Mesendoderm (in vitro differentiated cells): ENCODE results near the gene THSD7B.

Experiments used
- DNase-seq: peaks from one replicate; pipeline ENCODE4 v3.0.0; 2013
- H2AK5ac ChIP-seq: 2 replicates; pipeline ENCODE4 v1.6.1; 2013; ENCODE audit warnings: low read length, inconsistent platforms
- H2BK120ac ChIP-seq: 2 replicates; pipeline ENCODE4 v1.6.1; 2013; ENCODE audit warnings: low read depth, mild to moderate bottlenecking, low read length, moderate library complexity, mixed read lengths
- H2BK15ac ChIP-seq: replicated peaks from 2 replicates; pipeline ENCODE4 v1.6.1; 2013; ENCODE audit warnings: low read depth, mild to moderate bottlenecking, moderate library complexity
- H2BK5ac ChIP-seq: 2 replicates; pipeline ENCODE4 v1.6.1; 2013; ENCODE audit warnings: low read length, inconsistent platforms
- H3K18ac ChIP-seq: 2 replicates; pipeline ENCODE4 v1.6.1; 2013; ENCODE audit warnings: mild to moderate bottlenecking, low read length, mixed read lengths
- H3K23ac ChIP-seq: one replicate; pipeline ENCODE4 v1.6.1; 2013; ENCODE audit warnings: low read length
- H3K27ac ChIP-seq: 2 replicates; pipeline ENCODE4 v1.5.1; 2013; ENCODE audit warnings: low read depth, mild to moderate bottlenecking, inconsistent platforms, low read length, moderate library complexity
- H3K27me3 ChIP-seq: 2 replicates; pipeline ENCODE4 v1.6.1; 2013; ENCODE audit warnings: low read length, control low read depth, mild to moderate bottlenecking, inconsistent platforms; ENCODE audit not compliant: insufficient read depth, poor library complexity
- H3K36me3 ChIP-seq: 2 replicates; pipeline ENCODE4 v1.6.1; 2013; ENCODE audit warnings: low read length, inconsistent platforms; ENCODE audit not compliant: control insufficient read depth, insufficient read depth
- H3K4ac ChIP-seq: one replicate; pipeline ENCODE4 v1.6.1; 2013; ENCODE audit warnings: low read depth, mild to moderate bottlenecking, low read length, moderate library complexity
- H3K4me1 ChIP-seq: 2 replicates; pipeline ENCODE4 v1.6.1; 2013; ENCODE audit warnings: low read depth, low read length, inconsistent platforms; ENCODE audit not compliant: control insufficient read depth
- H3K4me2 ChIP-seq: 2 replicates; pipeline ENCODE4 v1.6.1; 2013; ENCODE audit warnings: low read length
- H3K4me3 ChIP-seq: 2 replicates; pipeline ENCODE4 v1.5.1; 2013; ENCODE audit warnings: mild to moderate bottlenecking, low read length
- H3K56ac ChIP-seq: one replicate; pipeline ENCODE4 v1.6.1; 2013; ENCODE audit warnings: low read length
- H3K79me1 ChIP-seq: 2 replicates; pipeline ENCODE4 v1.6.1; 2013; ENCODE audit warnings: low read length, inconsistent platforms
- H3K79me2 ChIP-seq: 2 replicates; pipeline ENCODE4 v1.6.1; 2013; ENCODE audit warnings: mild to moderate bottlenecking, low read length; ENCODE audit not compliant: control insufficient read depth, insufficient read depth
- H3K9ac ChIP-seq: 2 replicates; pipeline ENCODE4 v1.6.1; 2013; ENCODE audit warnings: low read length, inconsistent platforms
- H4K5ac ChIP-seq: one replicate; pipeline ENCODE4 v1.6.1; 2013; ENCODE audit warnings: low read length
- H4K8ac ChIP-seq: one replicate; pipeline ENCODE4 v1.6.1; 2013; ENCODE audit warnings: low read depth, mild to moderate bottlenecking, control low read depth, low read length, moderate library complexity
- WGBS: extraction: QIAGEN DNeasy Blood & Tissue Kit; methylation state at CpG from one replicate; pipeline ENCODE4 v1.1.7; 2013; ENCODE audit warnings: low lambda C conversion rate, missing lambda C conversion rate; ENCODE audit not compliant: insufficient coverage; ENCODE audit errors: extremely low coverage; 5-methylcytosine and 5-hydroxymethylcytosine counted together

Gene THSD7B

GRCh38 chr2:137228566-137228965 lies 463.2 kb downstream of the THSD7B start:
- Histone ChIP-seq H3K4ac (no peak overlapping the region), H2BK5ac (no peak overlapping the region), H2BK15ac (no peak overlapping the region), H3K79me1 (no peaks in the 10 kb centered on the region), H3K4me2 (no peak overlapping the region), H3K36me3 (no peaks in the 10 kb centered on the region), H3K27ac (no peak overlapping the region), H3K9ac (no peak overlapping the region), H3K18ac (no peak overlapping the region), H3K27me3 (no peaks in the 10 kb centered on the region), H3K23ac (no peak overlapping the region), H3K4me1 (no peaks in the 10 kb centered on the region), H3K4me3 (no peak overlapping the region), H4K8ac (no peak overlapping the region), H2BK120ac (no peak overlapping the region), H4K5ac (no peak overlapping the region), H3K79me2 (no peaks in the 10 kb centered on the region), H2AK5ac (no peak overlapping the region), H3K56ac (no peak overlapping the region)
- WGBS: no CpG with 5 or more reads among the region's 4 CpGs
- no peak for DNase-seq

GRCh38 chr2:137229834-137230233 lies 464.5 kb downstream of the THSD7B start:
- no peak overlapping the region for H3K4me2 ChIP-seq
- no peak overlapping the region for H2BK15ac ChIP-seq
- no peak overlapping the region for H3K27ac ChIP-seq
- H3K79me1 ChIP-seq: no peaks in the 10 kb centered on the region
- H3K23ac ChIP-seq: no peak overlapping the region
- H2AK5ac ChIP-seq: no peak overlapping the region
- H4K5ac ChIP-seq: no peak overlapping the region
- no CpG with 5 or more reads among the region's 5 CpGs for WGBS
- no peak overlapping the region for H3K4ac ChIP-seq
- no peak overlapping the region for H3K4me3 ChIP-seq
- no peak overlapping the region for H4K8ac ChIP-seq
- H3K9ac ChIP-seq: no peak overlapping the region
- H2BK120ac ChIP-seq: no peak overlapping the region
- no peaks in the 10 kb centered on the region for H3K4me1 ChIP-seq
- no peak overlapping the region for H3K18ac ChIP-seq
- no peaks in the 10 kb centered on the region for H3K36me3 ChIP-seq
- H2BK5ac ChIP-seq: no peak overlapping the region
- no peak overlapping the region for H3K56ac ChIP-seq
- no peaks in the 10 kb centered on the region for H3K79me2 ChIP-seq
- H3K27me3 ChIP-seq: no peaks in the 10 kb centered on the region
- DNase-seq: no peak

GRCh38 chr2:137231628-137232027 lies 466.3 kb downstream of the THSD7B start:
- no peak overlapping the region for H4K8ac ChIP-seq
- no peak overlapping the region for H3K4me2 ChIP-seq
- H2BK5ac ChIP-seq: no peak overlapping the region
- H2BK15ac ChIP-seq: no peak overlapping the region
- H3K4ac ChIP-seq: no peak overlapping the region
- no peak overlapping the region for H4K5ac ChIP-seq
- no peaks in the 10 kb centered on the region for H3K27me3 ChIP-seq
- DNase-seq: no peak
- no CpG with 5 or more reads among the region's 4 CpGs for WGBS
- no peaks in the 10 kb centered on the region for H3K36me3 ChIP-seq
- H2BK120ac ChIP-seq: no peak overlapping the region
- no peak overlapping the region for H3K4me3 ChIP-seq
- H2AK5ac ChIP-seq: no peak overlapping the region
- H3K4me1 ChIP-seq: no peaks in the 10 kb centered on the region
- no peaks in the 10 kb centered on the region for H3K79me2 ChIP-seq
- no peak overlapping the region for H3K56ac ChIP-seq
- no peak overlapping the region for H3K27ac ChIP-seq
- H3K18ac ChIP-seq: no peak overlapping the region
- H3K9ac ChIP-seq: no peak overlapping the region
- H3K23ac ChIP-seq: no peak overlapping the region
- H3K79me1 ChIP-seq: no peaks in the 10 kb centered on the region

GRCh38 chr2:137232076-137232475 lies 466.7 kb downstream of the THSD7B start:
- no peaks in the 10 kb centered on the region for H3K27me3 ChIP-seq
- WGBS: no CpG with 5 or more reads among the region's 2 CpGs
- H3K56ac ChIP-seq: no peak overlapping the region
- no peak overlapping the region for H2BK5ac ChIP-seq
- no peak overlapping the region for H4K5ac ChIP-seq
- no peaks in the 10 kb centered on the region for H3K36me3 ChIP-seq
- no peak overlapping the region for H2BK15ac ChIP-seq
- no peak overlapping the region for H2BK120ac ChIP-seq
- H3K79me1 ChIP-seq: no peaks in the 10 kb centered on the region
- H3K27ac ChIP-seq: no peak overlapping the region
- H3K4me1 ChIP-seq: no peaks in the 10 kb centered on the region
- H3K4ac ChIP-seq: no peak overlapping the region
- H4K8ac ChIP-seq: no peak overlapping the region
- DNase-seq: no peak
- H3K18ac ChIP-seq: no peak overlapping the region
- H3K9ac ChIP-seq: no peak overlapping the region
- H3K23ac ChIP-seq: no peak overlapping the region
- H3K4me3 ChIP-seq: no peak overlapping the region
- H3K79me2 ChIP-seq: no peaks in the 10 kb centered on the region
- H2AK5ac ChIP-seq: no peak overlapping the region
- no peak overlapping the region for H3K4me2 ChIP-seq

GRCh38 chr2:137233091-137233490 lies 467.7 kb downstream of the THSD7B start:
- no peaks in the 10 kb centered on the region for H3K27me3 ChIP-seq
- no peak overlapping the region for H3K9ac ChIP-seq
- no peak overlapping the region for H3K23ac ChIP-seq
- no peaks in the 10 kb centered on the region for H3K36me3 ChIP-seq
- H2BK5ac ChIP-seq: no peak overlapping the region
- no peak overlapping the region for H3K18ac ChIP-seq
- H4K5ac ChIP-seq: no peak overlapping the region
- H3K4ac ChIP-seq: no peak overlapping the region
- no peaks in the 10 kb centered on the region for H3K79me2 ChIP-seq
- H2BK15ac ChIP-seq: no peak overlapping the region
- H4K8ac ChIP-seq: no peak overlapping the region
- H3K56ac ChIP-seq: no peak overlapping the region
- H3K27ac ChIP-seq: no peak overlapping the region
- no CpG with 5 or more reads among the region's 3 CpGs for WGBS
- H3K4me1 ChIP-seq: no peaks in the 10 kb centered on the region
- no peak overlapping the region for H2AK5ac ChIP-seq
- H3K4me3 ChIP-seq: no peak overlapping the region
- H3K4me2 ChIP-seq: no peak overlapping the region
- H3K79me1 ChIP-seq: no peaks in the 10 kb centered on the region
- no peak overlapping the region for H2BK120ac ChIP-seq
- no peak for DNase-seq

- no peak overlapping the region for H2BK15ac ChIP-seq
- no CpG with 5 or more reads among the region's 4 CpGs for WGBS
- H2AK5ac ChIP-seq: no peak overlapping the region
- H3K27ac ChIP-seq: no peak overlapping the region
- H3K79me2 ChIP-seq: no peaks in the 10 kb centered on the region
- H3K23ac ChIP-seq: no peak overlapping the region
- no peak for DNase-seq
- H3K4me1 ChIP-seq: no peaks in the 10 kb centered on the region
- no peak overlapping the region for H4K8ac ChIP-seq
- no peak overlapping the region for H2BK5ac ChIP-seq
- H3K18ac ChIP-seq: no peak overlapping the region
- no peak overlapping the region for H2BK120ac ChIP-seq
- no peak overlapping the region for H3K4me2 ChIP-seq
- no peaks in the 10 kb centered on the region for H3K79me1 ChIP-seq
- no peak overlapping the region for H3K56ac ChIP-seq
- no peaks in the 10 kb centered on the region for H3K27me3 ChIP-seq
- H3K4me3 ChIP-seq: no peak overlapping the region
- no peak overlapping the region for H3K9ac ChIP-seq
- no peak overlapping the region for H4K5ac ChIP-seq
- no peak overlapping the region for H3K4ac ChIP-seq
- no peaks in the 10 kb centered on the region for H3K36me3 ChIP-seq
Measured at GRCh38 chr2:137237055-137237454, 471.7 kb downstream of the THSD7B start.
